Measurements from ENCODE around the gene CIAO2A.

Gene CIAO2A

GRCh38 chr15:64050281-64051092 lies 43.2 kb downstream of the CIAO2A start:
- TF ChIP-seq CTCF (IDR thresholded peaks at IDR 0.05; ENCODE audit: extremely low read depth, insufficient read depth, missing control alignments): no peak
- DNase-seq (ENCODE audit: low spot score): no peak
- in situ Hi-C loops (cut with MboI; ENCODE audit: low pct_unique_long_range_greater_than_20kb, low sequenced_read_pairs, unreplicated experiment): loop anchor here (10.0 to 25.0 kb wide), 4 partner anchors 226 to 588 kb away; no protein-coding TSS in a partner anchor

GRCh38 chr15:64048781-64049460 lies 44.7 kb downstream of the CIAO2A start:
- TF ChIP-seq CTCF (IDR thresholded peaks at IDR 0.05; ENCODE audit: extremely low read depth, insufficient read depth, missing control alignments): no peak
- in situ Hi-C loops (cut with MboI; ENCODE audit: low pct_unique_long_range_greater_than_20kb, low sequenced_read_pairs, unreplicated experiment): no loop called here
- DNase-seq (ENCODE audit: low spot score): no peak

- peak; percentile 92 for DNase-seq (ENCODE audit: low spot score)
- peak; percentile 80 for TF ChIP-seq CTCF (IDR thresholded peaks at IDR 0.05; ENCODE audit: extremely low read depth, insufficient read depth, missing control alignments)
- in situ Hi-C loops (cut with MboI; ENCODE audit: low pct_unique_long_range_greater_than_20kb, low sequenced_read_pairs, unreplicated experiment): no loop called here
Measured at GRCh38 chr15:64046421-64047153, 47.1 kb downstream of the CIAO2A start, which contains the start of gene DAPK2. DAPK2 (minus strand) TSS chr15:64046485; CDS start chr15:64040261, 6,224 bp downstream.

GRCh38 chr15:64045774-64046420 lies 47.7 kb downstream of the CIAO2A start:
- DNase-seq (ENCODE audit: low spot score): no peak
- TF ChIP-seq CTCF (IDR thresholded peaks at IDR 0.05; ENCODE audit: extremely low read depth, insufficient read depth, missing control alignments): no peak
- in situ Hi-C loops (cut with MboI; ENCODE audit: low pct_unique_long_range_greater_than_20kb, low sequenced_read_pairs, unreplicated experiment): no loop called here

- in situ Hi-C loops (cut with MboI; ENCODE audit: low pct_unique_long_range_greater_than_20kb, low sequenced_read_pairs, unreplicated experiment): no loop called here
- no peak for DNase-seq (ENCODE audit: low spot score)
- no peak for TF ChIP-seq CTCF (IDR thresholded peaks at IDR 0.05; ENCODE audit: extremely low read depth, insufficient read depth, missing control alignments)
Measured at GRCh38 chr15:64045101-64045435, 48.6 kb downstream of the CIAO2A start.

Data from GM13977 (cell line).